ENCODE measurements around the gene VSIG10L2. TPM values are rescaled to one million over a fixed set of nuclear protein-coding genes. Genes with fewer than 3 reads are reported as not detected.

Gene VSIG10L2
- total RNA-seq, 1 donor from 2014 or later, result not detected

- no peak overlapping the region for H3K4me2 ChIP-seq (ENCODE audit: low read length)
- Mint-ChIP-seq H3K4me3 (ENCODE audit: unreplicated experiment) (no peak overlapping the region), H3K9me3 (ENCODE audit: unreplicated experiment) (peaks cover 1% of the 10 kb centered on the region), H3K4me1 (ENCODE audit: low read depth, unreplicated experiment) (peaks cover 8% of the 10 kb centered on the region), H3K36me3 (ENCODE audit: low read depth, unreplicated experiment) (peaks cover 14% of the 10 kb centered on the region), H3K27ac (ENCODE audit: unreplicated experiment) (no peak overlapping the region), H3K27me3 (ENCODE audit: low read depth, unreplicated experiment) (no peaks in the 10 kb centered on the region)
- DNase-seq (ENCODE audit: low read depth) (no peak), FAIRE-seq (no peak)
- no peaks in the 10 kb centered on the region for H3K9me3 ChIP-seq (ENCODE audit: insufficient read depth, low read depth, low read length)
- H3K79me2 ChIP-seq (ENCODE audit: insufficient read depth, low read length), result no peaks in the 10 kb centered on the region
- H3K4me1 ChIP-seq (ENCODE audit: insufficient read depth, low read length), result no peaks in the 10 kb centered on the region
- no peak overlapping the region for H3K4me3 ChIP-seq (ENCODE audit: insufficient read depth, low read depth, low read length)
- H3K36me3 ChIP-seq (ENCODE audit: insufficient read depth, low read length), result no peaks in the 10 kb centered on the region
- no peaks in the 10 kb centered on the region for H3K27me3 ChIP-seq (ENCODE audit: insufficient read depth, low read length)
- no peak overlapping the region for H2AFZ ChIP-seq (ENCODE audit: low read depth, low read length)
- no peak overlapping the region for H3K9ac ChIP-seq (ENCODE audit: low read length)
- H4K20me1 ChIP-seq (ENCODE audit: insufficient read depth, low read length), result no peaks in the 10 kb centered on the region
- no peak overlapping the region for H3K27ac ChIP-seq (ENCODE audit: low read depth, low read length)
- TF ChIP-seq EZH2 (IDR thresholded peaks at IDR 0.05; ENCODE audit: insufficient read depth, low read length) (no peak), CTCF (IDR thresholded peaks at IDR 0.05; ENCODE audit: insufficient read depth, low read depth, low read length) (no peak)
Observed at GRCh38 chr11:125959931-125960330, 14.1 kb downstream of the VSIG10L2 start.

GRCh38 chr11:125960771-125961170 lies 14.9 kb downstream of the VSIG10L2 start:
- Mint-ChIP-seq H3K27ac (ENCODE audit: unreplicated experiment) (no peak overlapping the region), H3K27me3 (ENCODE audit: low read depth, unreplicated experiment) (no peaks in the 10 kb centered on the region), H3K4me1 (ENCODE audit: low read depth, unreplicated experiment) (peaks cover 10% of the 10 kb centered on the region), H3K4me3 (ENCODE audit: unreplicated experiment) (no peak overlapping the region), H3K9me3 (ENCODE audit: unreplicated experiment) (peaks cover 1% of the 10 kb centered on the region), H3K36me3 (ENCODE audit: low read depth, unreplicated experiment) (peaks cover 14% of the 10 kb centered on the region)
- TF ChIP-seq CTCF (IDR thresholded peaks at IDR 0.05; ENCODE audit: insufficient read depth, low read depth, low read length) (no peak), EZH2 (IDR thresholded peaks at IDR 0.05; ENCODE audit: insufficient read depth, low read length) (no peak)
- Histone ChIP-seq H3K27ac (ENCODE audit: low read depth, low read length) (no peak overlapping the region), H3K9me3 (ENCODE audit: insufficient read depth, low read depth, low read length) (no peaks in the 10 kb centered on the region), H3K27me3 (ENCODE audit: insufficient read depth, low read length) (no peaks in the 10 kb centered on the region), H3K4me2 (ENCODE audit: low read length) (no peak overlapping the region), H3K4me1 (ENCODE audit: insufficient read depth, low read length) (no peaks in the 10 kb centered on the region), H3K9ac (ENCODE audit: low read length) (no peak overlapping the region), H3K4me3 (ENCODE audit: insufficient read depth, low read depth, low read length) (no peak overlapping the region), H3K79me2 (ENCODE audit: insufficient read depth, low read length) (no peaks in the 10 kb centered on the region), H4K20me1 (ENCODE audit: insufficient read depth, low read length) (no peaks in the 10 kb centered on the region), H3K36me3 (ENCODE audit: insufficient read depth, low read length) (no peaks in the 10 kb centered on the region), H2AFZ (ENCODE audit: low read depth, low read length) (no peak overlapping the region)
- FAIRE-seq, result no peak
- DNase-seq (ENCODE audit: low read depth), result no peak

- FAIRE-seq (no peak), DNase-seq (ENCODE audit: low read depth) (no peak)
- no peaks in the 10 kb centered on the region for H4K20me1 ChIP-seq (ENCODE audit: insufficient read depth, low read length)
- H3K4me3 Mint-ChIP-seq (ENCODE audit: unreplicated experiment), result no peak overlapping the region
- H3K4me2 ChIP-seq (ENCODE audit: low read length), result no peak overlapping the region
- no peak overlapping the region for H3K27ac ChIP-seq (ENCODE audit: low read depth, low read length)
- H3K4me1 ChIP-seq (ENCODE audit: insufficient read depth, low read length), result no peaks in the 10 kb centered on the region
- no peak overlapping the region for H3K9ac ChIP-seq (ENCODE audit: low read length)
- H3K36me3 Mint-ChIP-seq (ENCODE audit: low read depth, unreplicated experiment), result peaks cover 2% of the 10 kb centered on the region
- no peaks in the 10 kb centered on the region for H3K27me3 Mint-ChIP-seq (ENCODE audit: low read depth, unreplicated experiment)
- no peaks in the 10 kb centered on the region for H3K9me3 ChIP-seq (ENCODE audit: insufficient read depth, low read depth, low read length)
- H3K27ac Mint-ChIP-seq (ENCODE audit: unreplicated experiment), result no peak overlapping the region
- H3K79me2 ChIP-seq (ENCODE audit: insufficient read depth, low read length), result no peaks in the 10 kb centered on the region
- no peaks in the 10 kb centered on the region for H3K9me3 Mint-ChIP-seq (ENCODE audit: unreplicated experiment)
- TF ChIP-seq EZH2 (IDR thresholded peaks at IDR 0.05; ENCODE audit: insufficient read depth, low read length), result no peak
- TF ChIP-seq CTCF (IDR thresholded peaks at IDR 0.05; ENCODE audit: insufficient read depth, low read depth, low read length), result no peak
- no peaks in the 10 kb centered on the region for H3K27me3 ChIP-seq (ENCODE audit: insufficient read depth, low read length)
- no peaks in the 10 kb centered on the region for H3K36me3 ChIP-seq (ENCODE audit: insufficient read depth, low read length)
- no peak overlapping the region for H2AFZ ChIP-seq (ENCODE audit: low read depth, low read length)
- H3K4me3 ChIP-seq (ENCODE audit: insufficient read depth, low read depth, low read length), result no peak overlapping the region
- H3K4me1 Mint-ChIP-seq (ENCODE audit: low read depth, unreplicated experiment), result peaks cover 5% of the 10 kb centered on the region
Observed at GRCh38 chr11:125967515-125967914, 21.7 kb downstream of the VSIG10L2 start.

Data from astrocyte (in vitro differentiated cells and primary cell).